OCI-LY3 (cell line): ENCODE measurements around the gene L3MBTL4.

Experiments used
- H2AFZ ChIP-seq: fragments of 200-600, 300-600 bp; shearing (Covaris generic); 2 replicates; pipeline ENCODE4 v1.6.0; 2014; ENCODE audit warnings: antibody characterized with exemption, low read depth, low read length
- H3K27ac ChIP-seq: fragments of 200-600, 300-600 bp; sonication (generic); 2 replicates; pipeline ENCODE4 v1.5.1; 2014; ENCODE audit warnings: mild to moderate bottlenecking, low read length, moderate library complexity, mixed read lengths
- H3K27me3 ChIP-seq: fragments of 200-600, 300-600 bp; sonication (generic); 2 replicates; pipeline ENCODE4 v1.6.1; 2014; ENCODE audit warnings: low read depth, low read length, mixed read lengths
- H3K36me3 ChIP-seq: fragments of 200-600, 300-600 bp; sonication (generic); replicated peaks from 2 replicates; pipeline ENCODE3; 2014; ENCODE audit warnings: low read depth, low read length, mixed read lengths
- H3K4me1 ChIP-seq: fragments of 300-600, 200-600 bp; sonication (generic); 2 replicates; pipeline ENCODE4 v1.6.1; 2014; ENCODE audit warnings: low read length, mixed read lengths
- H3K4me2 ChIP-seq: fragments of 200-600, 300-600 bp; sonication (generic); 2 replicates; pipeline ENCODE4 v1.6.1; 2014; ENCODE audit warnings: low read length, mixed read lengths
- H3K4me3 ChIP-seq: fragments of 300-600, 200-600 bp; sonication (generic); 2 replicates; pipeline ENCODE4 v1.5.1; 2014; ENCODE audit warnings: antibody characterized with exemption, mild to moderate bottlenecking, low read length, moderate library complexity
- H3K79me2 ChIP-seq: fragments of 300-600, 200-600 bp; shearing (Covaris generic); 2 replicates; pipeline ENCODE4 v1.6.1; 2014; ENCODE audit warnings: mild to moderate bottlenecking, low read length, mixed read lengths
- H3K9ac ChIP-seq: fragments of 300-600, 200-600 bp; shearing (Covaris generic); 2 replicates; pipeline ENCODE4 v1.6.0; 2014; ENCODE audit warnings: mild to moderate bottlenecking, low read length, moderate library complexity
- H3K9me3 ChIP-seq: fragments of 200-600, 300-600 bp; shearing (Covaris generic); 2 replicates; pipeline ENCODE4 v1.6.1; 2014; ENCODE audit warnings: low read length, mixed read lengths; ENCODE audit not compliant: insufficient read depth
- H4K20me1 ChIP-seq: fragments of 200-600, 300-600 bp; sonication (generic); 2 replicates; pipeline ENCODE4 v1.6.1; 2016; ENCODE audit warnings: low read length, mixed read lengths; ENCODE audit not compliant: insufficient read depth
- CTCF ChIP-seq: fragments of 200-600, 300-600 bp; sonication (generic); IDR thresholded peaks from 2 replicates; pipeline ENCODE4 v1.5.1; 2014; ENCODE audit warnings: antibody characterized with exemption, low read length, low read depth
- EZH2phosphoT487 ChIP-seq: fragments of 200-600 bp; shearing (Covaris generic); IDR thresholded peaks from 2 replicates; pipeline ENCODE4 v1.6.1; 2018; ENCODE audit warnings: antibody characterized with exemption, mixed run types, low read depth

The L3MBTL4 gene

GRCh38 chr18:6251084-6251483 lies 163.6 kb downstream of the L3MBTL4 start:
- Histone ChIP-seq H4K20me1 (no peaks in the 10 kb centered on the region), H3K4me1 (no peaks in the 10 kb centered on the region), H3K4me2 (no peak overlapping the region), H3K79me2 (no peaks in the 10 kb centered on the region), H3K36me3 (no peaks in the 10 kb centered on the region), H2AFZ (no peak overlapping the region), H3K9ac (no peak overlapping the region), H3K4me3 (no peak overlapping the region), H3K9me3 (no peaks in the 10 kb centered on the region), H3K27me3 (no peaks in the 10 kb centered on the region), H3K27ac (no peak overlapping the region)
- TF ChIP-seq CTCF = no peak
- TF ChIP-seq EZH2phosphoT487 = no peak

- H3K27me3 ChIP-seq = no peaks in the 10 kb centered on the region
- TF ChIP-seq EZH2phosphoT487 = no peak
- TF ChIP-seq CTCF = no peak
- H4K20me1 ChIP-seq = no peaks in the 10 kb centered on the region
- H3K4me3 ChIP-seq = no peak overlapping the region
- H3K9me3 ChIP-seq = no peaks in the 10 kb centered on the region
- no peaks in the 10 kb centered on the region for H3K79me2 ChIP-seq
- no peak overlapping the region for H3K27ac ChIP-seq
- no peaks in the 10 kb centered on the region for H3K4me1 ChIP-seq
- no peaks in the 10 kb centered on the region for H3K36me3 ChIP-seq
- H3K4me2 ChIP-seq = no peak overlapping the region
- H3K9ac ChIP-seq = no peak overlapping the region
- no peak overlapping the region for H2AFZ ChIP-seq
These were observed 164.9 kb downstream of the L3MBTL4 start for GRCh38 chr18:6249788-6250187.

- H3K9ac ChIP-seq = no peak overlapping the region
- no peaks in the 10 kb centered on the region for H3K4me1 ChIP-seq
- TF ChIP-seq EZH2phosphoT487 (no peak), CTCF (no peak)
- no peak overlapping the region for H2AFZ ChIP-seq
- H3K36me3 ChIP-seq = no peaks in the 10 kb centered on the region
- no peak overlapping the region for H3K4me3 ChIP-seq
- no peaks in the 10 kb centered on the region for H3K27me3 ChIP-seq
- no peaks in the 10 kb centered on the region for H4K20me1 ChIP-seq
- H3K9me3 ChIP-seq = no peaks in the 10 kb centered on the region
- H3K27ac ChIP-seq = no peak overlapping the region
- no peak overlapping the region for H3K4me2 ChIP-seq
- no peaks in the 10 kb centered on the region for H3K79me2 ChIP-seq
These were observed 165.5 kb downstream of the L3MBTL4 start for GRCh38 chr18:6249170-6249569.

- Histone ChIP-seq H3K4me1 (no peaks in the 10 kb centered on the region), H3K9ac (no peak overlapping the region), H3K27ac (no peak overlapping the region), H3K4me3 (no peak overlapping the region), H3K27me3 (no peaks in the 10 kb centered on the region), H4K20me1 (no peaks in the 10 kb centered on the region), H3K9me3 (no peaks in the 10 kb centered on the region), H3K4me2 (no peak overlapping the region), H3K36me3 (no peaks in the 10 kb centered on the region), H3K79me2 (no peaks in the 10 kb centered on the region), H2AFZ (no peak overlapping the region)
- TF ChIP-seq CTCF (no peak), EZH2phosphoT487 (no peak)
These were observed 166.7 kb downstream of the L3MBTL4 start for GRCh38 chr18:6248017-6248416.
